IPS DF 19.7 (cell line): ENCODE data around the gene MRPL23.
"Not testable (repeated sequence)": the region's sequence is repeated elsewhere in the genome, so short reads cannot be mapped to it uniquely, and the experiment has no call there.

Source experiments
- DNase-seq: peaks from one replicate; pipeline ENCODE4 v3.0.0-alpha.2; 2013; ENCODE audit warnings: low read depth, low spot score

The MRPL23 gene

DNA sequence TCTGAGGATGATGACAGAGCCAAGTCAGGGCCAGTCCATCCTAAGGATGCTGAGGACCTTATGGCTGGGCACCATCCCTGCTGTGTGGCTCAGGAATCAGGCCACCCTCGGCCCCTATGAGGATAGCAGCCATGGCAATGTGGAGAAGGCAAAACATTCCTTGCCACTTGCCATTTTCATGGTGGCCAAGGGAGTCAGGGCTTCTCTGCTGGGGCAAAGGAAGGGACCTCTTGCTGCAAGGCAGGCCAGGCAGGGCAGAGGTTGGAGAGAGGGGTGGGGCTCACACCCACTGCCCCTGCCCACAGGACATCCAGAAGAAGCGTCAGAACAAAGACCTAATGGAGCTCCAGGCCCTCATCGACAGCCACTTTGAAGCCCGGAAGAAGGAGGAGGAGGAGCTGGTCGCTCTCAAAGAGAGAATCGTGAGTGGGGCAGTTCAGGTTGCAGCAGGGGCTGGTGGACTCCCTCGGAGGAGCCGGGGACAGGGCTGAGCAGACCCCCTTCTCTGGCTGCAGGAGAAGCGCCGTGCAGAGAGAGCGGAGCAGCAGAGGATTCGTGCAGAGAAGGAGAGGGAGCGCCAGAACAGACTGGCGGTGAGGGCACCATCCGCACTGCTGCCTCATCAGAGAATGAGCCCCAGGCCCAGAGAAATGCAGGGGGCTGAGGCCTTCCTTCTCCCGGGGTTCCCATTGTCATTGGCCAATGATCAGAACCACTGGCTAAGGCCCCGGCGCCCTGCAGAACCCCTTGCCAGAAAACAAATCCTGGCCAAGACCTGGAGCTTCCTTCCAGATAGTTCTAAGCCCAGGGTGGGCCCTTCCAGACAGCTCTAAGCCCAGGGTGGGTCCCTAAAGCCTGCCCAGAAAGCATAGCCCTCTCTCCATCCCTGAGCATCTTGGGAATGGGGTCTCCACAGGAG, 13.5 kb upstream of the MRPL23 start:
- DNase-seq, result no peak

DNA sequence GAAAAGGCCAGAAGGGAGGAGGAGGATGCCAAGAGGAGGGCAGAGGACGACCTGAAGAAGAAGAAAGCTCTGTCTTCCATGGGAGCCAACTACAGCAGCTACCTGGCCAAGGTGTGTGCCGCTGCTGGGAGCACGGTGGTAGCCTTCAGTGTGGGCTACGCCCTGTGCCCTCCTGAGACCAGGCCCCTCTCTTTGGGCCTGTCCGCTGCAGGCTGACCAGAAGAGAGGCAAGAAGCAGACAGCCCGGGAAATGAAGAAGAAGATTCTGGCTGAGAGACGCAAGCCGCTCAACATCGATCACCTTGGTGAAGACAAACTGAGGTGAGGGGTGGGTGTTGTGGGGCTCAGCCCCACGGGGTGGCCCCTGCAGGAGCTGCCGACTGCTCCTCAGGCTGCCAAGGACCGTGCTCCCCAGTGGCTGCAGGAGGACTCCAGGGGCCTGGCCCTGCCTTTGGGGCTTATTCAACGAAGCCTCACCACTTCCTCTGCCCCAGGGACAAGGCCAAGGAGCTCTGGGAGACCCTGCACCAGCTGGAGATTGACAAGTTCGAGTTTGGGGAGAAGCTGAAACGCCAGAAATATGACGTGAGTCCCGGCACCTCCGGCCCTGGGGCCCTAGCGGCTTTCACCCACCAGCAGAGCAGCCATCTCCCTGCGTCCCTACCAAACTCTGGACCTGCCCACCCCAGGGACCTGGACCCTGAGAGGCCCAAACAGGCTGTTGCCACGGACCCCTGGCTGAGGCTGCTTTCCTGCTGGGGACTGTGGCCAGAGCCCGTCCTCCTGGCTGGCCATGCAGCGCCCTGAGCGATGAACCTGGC, 12.6 kb upstream of the MRPL23 start:
- no peak for DNase-seq

DNA sequence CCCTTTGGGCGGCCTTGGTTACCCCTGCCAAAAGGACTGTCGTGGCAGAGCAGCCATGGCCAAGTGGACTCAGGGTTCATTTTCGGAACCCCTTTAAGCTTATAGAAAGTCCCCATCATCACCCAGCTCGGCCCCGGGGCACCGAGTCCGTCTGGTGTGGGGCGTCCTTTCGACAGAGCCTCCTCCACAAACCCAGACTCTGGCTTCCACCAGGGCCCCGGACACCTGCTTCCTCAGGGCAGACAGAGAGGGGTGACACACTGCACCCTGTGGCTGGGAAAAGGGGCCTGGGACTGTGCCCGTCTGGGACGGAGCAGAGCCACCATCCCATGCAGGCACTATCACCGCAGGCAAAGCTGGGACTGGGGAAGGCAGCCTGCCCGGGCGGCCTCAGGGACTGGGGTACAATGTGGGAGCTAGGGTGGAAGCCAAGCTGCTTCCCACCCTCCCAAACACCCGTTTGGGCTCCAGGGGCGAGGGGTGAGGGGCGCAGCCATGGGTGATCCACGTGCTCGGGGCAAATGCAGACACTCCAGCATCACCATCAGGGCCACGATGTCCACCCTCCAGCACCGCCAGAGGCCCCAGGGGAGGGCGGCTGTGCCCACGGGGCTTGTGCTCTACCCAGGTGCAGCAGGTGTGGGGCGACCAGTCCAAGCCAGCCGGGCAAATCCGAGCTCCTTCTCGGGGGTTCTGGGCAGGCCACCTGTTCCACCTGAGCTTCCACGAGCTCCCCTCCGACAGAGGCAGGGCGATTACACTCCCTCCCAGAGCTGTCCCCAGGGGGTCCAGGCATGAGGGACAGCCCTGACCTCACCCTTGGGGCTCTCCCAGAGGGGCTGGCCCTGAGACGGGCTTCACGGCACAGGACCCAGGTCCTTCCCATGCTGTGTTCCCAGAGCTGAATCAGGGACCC, 11.7 kb upstream of the MRPL23 start:
- no peak for DNase-seq

DNA sequence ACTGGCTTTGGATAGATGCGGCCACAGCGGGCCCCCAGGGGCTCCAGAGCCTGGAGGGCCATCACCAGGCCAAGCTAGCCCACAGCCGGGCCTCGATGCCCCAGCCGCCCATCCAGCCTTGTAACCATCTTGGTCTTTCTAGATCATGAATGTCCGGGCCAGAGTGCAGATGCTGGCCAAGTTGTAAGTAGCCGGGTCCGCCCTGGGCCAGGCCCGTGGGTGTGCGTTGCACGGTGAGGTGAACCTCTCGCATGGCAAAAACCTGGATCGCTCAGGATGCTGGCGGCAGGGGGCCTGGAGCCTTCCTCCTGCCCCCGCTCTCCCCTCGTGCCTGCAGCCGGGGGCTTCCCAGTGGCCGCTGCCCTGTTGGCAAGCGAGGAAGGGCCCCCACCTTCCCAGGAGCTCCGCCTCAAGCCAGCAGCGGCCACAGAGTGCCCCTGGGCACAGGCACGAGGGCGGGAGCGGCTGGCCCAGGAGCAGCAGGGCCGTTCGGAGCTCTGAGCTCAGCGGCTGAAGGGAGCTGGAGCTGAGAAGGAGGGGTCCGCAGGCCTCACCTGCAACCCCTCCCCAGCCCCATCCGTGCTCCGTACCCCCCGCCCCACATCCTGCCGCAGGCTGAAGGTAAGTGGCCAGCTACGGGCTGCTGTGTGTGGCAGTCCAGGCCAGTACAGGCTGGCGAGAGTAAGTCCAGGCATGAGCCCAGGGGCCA, 10.9 kb upstream of the MRPL23 start:
- no peak for DNase-seq

DNA sequence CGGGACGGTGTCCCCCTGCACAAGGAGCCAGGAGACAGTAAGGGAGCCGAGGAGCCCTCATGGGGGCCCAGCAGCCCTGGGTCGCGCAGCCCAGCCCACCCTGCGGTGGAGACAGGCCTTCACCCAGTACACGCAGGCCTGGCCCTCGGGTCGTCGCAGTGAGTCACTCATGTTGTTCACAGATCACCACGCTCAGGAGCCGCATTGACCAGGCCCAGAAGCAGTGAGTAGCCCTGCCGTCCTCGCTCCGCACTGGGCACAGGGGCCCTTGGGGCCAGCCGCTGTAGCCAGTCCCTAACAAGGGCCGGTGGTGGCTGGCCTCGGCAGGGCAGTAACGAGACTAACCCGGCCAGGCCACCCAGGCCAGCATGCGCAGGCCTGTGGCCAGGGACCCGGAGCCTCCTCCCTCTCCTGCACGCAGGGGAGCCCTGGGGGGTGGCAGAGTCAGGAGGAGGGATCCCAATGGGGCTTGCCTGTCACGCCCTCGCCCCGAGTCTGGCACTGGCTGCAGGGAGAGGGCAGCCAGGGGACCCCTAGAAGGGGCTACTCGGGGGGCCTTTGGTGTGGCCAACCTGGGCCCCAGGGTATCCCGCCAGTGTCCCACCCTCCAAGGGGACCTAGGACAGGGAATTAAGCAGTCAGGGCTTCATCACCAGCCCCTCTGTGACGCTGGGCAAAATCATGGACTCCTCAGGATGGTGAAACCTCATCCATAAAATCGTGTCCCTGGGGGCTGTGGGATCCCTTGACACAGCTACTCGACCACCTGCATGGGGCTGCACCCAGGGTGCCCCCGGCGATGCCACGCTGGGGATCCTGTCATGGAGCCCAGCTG, 10.1 kb upstream of the MRPL23 start:
- DNase-seq, result no peak

DNA sequence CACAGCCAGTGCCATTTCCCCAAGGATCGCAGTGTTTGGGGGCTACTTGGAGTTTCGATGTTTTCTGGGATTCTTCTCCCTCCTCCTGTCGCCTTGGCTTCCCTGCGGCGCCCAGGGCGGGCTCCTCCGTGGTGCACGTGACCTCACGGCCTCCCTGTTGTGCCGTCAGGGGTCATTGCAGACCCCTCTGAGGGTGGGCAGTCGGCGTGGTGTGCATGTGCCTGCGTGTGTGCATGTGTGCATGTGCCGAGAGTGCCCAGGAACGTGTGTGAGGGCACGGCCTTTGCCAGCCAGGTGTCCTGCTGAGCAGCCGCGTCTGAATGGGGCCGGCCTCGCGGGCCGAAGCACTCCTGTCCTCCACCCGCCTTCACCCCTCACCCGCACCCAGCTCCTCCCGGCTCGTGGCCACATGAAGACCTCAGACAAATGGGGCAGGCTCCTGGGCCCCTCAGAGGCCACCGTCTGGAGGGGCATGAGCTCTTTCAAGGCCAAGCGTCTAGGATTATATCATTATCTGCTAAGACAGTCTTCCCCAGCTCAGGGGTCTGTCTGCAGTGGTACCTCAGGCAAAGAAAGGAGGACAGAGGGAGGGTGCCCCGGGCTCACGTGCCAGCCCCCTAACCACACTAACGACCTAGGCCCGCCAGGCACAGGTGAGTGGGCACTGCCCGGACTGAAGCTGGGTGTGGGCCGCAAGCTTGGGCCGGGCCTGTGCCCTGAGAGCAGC, 9.4 kb upstream of the MRPL23 start:
- DNase-seq, result no peak

DNA sequence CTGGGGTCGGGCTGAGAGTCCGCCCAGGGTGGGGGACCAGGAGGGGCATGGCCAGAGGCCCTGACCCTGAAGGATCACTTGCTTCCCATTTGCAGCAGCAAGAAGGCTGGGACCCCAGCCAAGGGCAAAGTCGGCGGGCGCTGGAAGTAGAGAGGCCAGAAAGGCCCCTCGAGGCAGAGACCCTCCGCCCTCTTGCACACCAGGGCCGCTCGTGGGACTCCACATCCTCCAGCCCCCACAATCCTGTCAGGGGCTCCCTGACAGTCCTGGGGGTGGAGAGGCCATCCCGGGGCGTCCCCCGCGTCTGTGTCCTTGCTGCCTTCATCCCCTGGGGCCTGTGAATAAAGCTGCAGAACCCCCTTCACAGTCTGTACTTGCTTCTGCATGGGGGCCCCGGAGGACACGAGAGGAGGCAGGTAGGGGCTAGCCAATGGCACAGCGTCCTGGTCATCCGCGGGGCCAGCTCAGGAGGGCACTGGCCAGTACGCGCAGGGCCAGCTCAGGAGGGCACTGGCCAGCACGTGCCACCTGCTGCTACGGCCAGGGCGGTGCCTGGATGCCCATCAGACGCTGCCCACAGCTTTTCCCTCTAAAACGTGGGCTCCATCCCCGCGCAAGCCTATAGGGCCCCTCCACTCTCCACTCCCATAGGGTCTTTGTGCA, 8.7 kb upstream of the MRPL23 start:
- no peak for DNase-seq

DNA sequence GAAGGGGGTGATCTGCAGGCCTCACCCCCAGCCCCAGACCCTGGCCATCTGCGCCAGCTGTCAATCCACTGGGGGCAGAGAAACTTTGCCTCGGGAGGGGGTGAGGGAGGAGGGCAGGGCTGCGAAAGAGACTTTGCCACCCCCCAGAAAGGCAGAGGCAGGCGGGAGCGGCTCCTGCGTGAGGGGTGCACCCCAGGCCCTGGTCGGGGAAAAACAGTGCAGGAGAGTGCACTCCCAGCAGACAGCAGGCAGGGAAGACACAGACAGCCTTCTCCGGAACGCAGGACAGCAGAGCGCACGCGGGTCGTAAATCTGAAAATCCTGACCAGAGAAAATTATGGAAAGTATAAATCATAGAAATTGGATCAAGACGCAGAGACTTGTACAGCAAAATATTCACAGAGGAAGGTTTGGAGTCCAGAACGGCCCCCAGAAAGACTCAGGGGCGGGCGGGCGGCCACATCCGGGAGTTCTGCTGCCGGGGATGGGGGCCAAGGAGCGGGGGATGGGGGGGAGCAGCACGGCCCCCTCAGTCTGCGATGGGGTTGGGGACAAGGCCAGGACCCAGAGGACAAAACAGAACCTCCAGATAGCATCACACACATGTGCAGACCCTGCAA, 8.0 kb upstream of the MRPL23 start:
- DNase-seq, result no peak

DNA sequence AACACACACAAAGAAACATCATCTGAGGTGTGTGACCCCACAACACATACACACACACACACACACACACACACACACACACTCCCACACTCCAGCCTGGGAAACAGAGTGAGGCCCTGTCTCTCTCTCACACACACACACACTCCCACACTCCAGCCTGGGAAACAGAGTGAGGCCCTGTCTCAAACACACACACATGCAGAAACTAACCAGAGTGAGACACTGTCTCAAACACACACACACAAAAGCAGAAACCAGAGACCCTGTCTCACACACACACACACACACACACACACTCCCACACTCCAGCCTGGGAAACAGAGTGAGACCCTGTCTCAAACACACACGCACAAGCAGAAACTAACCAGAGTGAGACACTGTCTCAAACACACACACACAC, 7.3 kb upstream of the MRPL23 start:
- DNase-seq, result not testable (repeated sequence)

DNA sequence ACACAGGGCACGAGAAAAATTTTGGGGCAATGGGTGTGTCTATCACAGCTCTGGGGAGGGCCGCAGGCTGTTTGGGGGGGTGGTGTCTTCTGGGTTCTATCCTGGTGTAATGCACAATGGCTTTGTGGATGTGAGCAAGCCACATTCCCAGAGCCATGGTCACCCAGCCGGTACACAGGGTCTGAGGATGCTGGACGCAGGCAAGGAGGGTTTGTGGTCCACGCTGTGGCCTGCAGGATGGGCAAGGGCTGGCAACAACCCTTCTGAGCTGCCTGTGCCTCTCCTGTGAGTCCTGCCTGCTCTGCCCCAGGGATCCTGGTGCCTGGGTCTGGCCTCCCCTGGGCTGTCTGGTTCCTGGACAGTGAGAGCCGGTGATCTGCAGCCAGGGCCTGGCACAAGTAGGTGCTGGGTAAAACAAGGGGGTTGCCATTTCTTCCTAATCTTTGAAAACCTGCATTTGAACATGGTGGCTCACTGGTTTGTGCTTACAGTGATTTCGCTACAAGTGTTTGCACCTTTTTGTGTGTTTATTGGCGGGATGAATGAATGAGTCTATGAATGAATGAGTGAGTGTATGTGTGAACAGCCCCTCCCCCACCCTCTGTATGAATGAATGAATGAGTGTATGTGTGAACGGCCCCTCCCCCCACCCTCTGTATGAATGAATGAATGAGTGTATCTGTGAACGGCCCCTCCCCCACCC, 4.4 kb upstream of the MRPL23 start:
- DNase-seq, result no peak

DNA sequence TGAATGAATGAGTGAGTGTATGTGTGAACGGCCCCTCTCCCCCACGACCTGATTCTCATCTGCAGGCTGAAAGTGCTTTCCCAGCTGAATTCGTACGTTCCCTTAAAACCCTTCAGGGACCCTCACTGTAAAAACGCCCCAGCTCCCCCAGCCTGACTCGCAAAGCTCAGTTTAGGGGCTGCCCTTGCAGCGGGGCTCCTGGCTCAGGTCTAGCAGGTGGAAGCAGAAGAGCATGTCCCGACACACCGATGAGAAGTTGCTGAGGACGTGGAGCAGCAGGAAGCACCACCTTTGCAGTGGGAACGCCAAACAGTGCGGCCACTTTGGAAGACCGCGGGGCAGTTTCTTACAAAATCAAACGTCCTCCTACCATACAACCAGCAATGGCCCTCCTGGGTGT, 3.6 kb upstream of the MRPL23 start:
- no peak for DNase-seq

DNA sequence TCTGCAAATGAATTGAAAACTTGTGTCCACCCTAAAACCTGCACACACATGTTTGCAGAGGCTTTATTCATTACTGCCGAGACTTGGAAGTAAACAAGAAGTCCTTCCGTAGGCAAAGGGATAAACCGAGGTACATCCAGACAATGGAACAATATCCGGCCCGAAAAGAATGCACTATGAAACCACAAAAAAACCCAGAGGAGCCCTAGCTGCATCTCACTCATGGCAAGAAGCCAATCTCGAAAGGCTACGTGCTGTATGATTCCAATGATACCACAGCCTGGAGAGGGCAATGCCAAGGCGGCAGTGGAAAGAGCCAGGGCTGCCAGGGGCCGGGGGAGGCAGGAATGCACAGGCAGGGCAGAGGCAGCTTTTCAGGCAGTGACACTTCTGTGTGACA, 3.2 kb upstream of the MRPL23 start:
- DNase-seq, result no peak

DNA sequence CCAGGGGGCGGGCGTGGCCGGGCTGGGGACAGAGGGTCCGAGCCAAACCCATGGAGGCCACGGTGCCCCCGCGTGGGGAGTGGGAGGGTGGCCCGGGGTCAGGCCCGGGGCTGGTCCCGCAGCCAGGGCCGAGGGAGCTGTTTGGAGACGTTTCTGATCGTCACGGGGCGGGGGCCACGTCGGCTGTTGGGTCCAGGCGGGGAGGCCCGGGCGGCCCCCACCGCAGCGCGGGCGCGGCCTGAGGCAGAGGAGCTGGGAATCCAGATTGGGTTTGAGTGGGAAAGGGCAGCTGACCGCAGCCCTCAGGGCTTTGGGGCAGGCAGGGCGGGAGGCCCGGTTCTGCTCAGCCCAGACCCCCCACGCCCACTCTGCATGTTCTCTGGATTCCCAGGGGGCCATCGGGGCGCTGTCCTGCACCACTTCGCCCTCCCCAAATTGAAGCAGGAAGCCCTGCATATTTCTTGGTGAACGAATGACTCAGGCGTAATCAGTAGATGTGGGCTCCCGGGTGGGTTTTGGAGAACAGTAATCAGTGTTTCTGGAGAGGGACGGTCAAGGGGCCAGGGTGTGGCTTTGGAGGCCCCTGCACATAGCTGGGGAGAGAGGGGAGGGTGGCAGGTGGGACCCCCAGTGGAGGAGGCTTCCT, 583 bp downstream of the MRPL23 start:
- DNase-seq, result no peak

DNA sequence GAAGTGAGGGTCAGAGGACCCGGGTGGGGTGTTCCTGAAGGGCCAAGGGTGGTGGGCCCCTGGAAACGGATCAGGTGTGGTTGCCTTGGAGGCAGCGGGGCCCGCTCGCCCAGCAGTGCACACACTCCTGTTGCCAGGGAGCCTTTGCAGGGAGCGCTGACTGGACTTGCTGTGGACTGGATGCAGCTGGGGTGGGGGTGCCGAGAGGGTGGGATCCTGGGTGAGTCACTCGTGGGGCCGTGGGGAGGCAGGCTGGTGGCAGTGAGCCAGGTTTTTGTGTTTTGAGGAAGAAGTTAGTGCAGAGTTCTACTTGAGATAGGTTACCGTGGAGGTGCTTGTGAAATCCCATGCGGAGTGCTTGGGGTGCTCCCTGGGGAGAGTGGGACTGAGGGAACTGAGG, 1.3 kb downstream of the MRPL23 start:
- DNase-seq, result no peak

DNA sequence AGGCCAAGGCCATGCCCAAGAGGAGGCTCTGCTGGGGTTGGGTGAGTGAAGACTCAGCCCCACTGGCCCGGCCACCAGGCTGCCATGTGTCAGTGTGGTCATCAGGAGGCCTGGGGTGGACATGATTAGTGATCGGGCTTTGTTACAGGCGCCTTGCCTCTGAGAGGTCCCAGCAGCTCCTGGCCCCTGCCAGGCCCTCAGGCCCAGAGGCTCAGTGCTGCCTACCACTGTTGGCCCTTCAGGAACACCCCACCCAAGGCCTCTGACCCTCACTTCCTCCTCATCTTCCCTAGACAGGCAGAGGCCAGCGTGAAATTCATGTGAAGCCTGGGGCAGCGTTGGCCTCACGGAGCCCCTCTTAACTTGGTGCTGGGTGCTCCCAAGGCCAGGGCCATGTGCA, 2.2 kb downstream of the MRPL23 start:
- DNase-seq, result no peak

DNA sequence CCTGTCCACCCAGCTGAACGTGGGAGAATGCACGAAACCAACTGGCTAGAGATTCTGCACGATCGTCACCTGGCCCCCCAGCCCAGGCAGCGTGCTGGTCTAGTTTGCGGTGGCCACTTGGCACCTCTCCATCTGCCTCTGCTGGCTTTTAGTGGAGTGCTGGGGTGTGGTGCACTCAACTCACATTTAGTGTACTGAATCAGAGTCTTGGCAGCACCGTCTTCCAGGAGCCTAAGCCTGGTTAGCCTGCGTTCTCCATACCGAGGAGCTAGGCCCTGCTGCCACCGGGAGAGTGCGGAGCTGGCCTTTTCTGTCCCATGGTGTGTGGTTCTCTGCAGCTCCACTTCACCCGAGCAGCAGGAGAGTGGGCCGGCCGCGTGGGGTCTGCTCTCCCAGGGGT, 2.8 kb downstream of the MRPL23 start:
- DNase-seq, result no peak

DNA sequence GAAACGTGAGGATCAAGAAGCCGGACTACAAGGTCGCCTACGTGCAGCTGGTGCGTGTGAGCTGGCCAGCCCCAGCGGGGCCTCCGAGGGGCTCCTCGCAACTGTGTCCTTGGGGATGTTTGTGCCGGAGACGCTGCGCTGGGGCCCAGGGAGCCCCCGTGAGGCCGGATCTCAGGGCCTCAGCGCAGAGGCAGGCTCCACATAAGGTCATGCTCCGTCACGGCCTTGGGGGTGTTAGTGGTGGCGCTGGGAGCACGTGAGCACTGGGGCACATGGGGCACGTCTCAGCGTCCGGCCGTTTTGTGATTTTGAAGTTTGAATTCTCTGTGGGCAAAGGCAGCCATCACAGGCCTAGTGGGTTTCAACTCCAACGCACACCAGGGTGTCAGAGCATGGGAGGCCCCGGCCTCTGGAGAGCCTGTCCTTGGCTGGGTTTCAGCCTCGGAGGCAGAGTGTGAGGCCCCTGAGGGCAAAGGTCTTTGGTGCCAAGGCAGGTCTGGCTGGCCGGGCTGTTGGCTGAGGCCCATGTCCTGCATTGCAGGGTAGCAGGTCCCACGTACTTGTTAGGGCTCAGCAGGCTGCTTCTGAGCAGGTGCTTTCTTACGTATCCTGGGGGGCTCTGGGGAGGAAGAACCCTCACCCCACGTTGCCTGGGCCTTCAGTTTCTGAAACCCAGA, 5.8 kb downstream of the MRPL23 start:
- DNase-seq, result no peak
